ENCODE measurements around the gene TOB1.
A peak's percentile ranks its signal among the peaks of the same experiment; 100 is the strongest.

TOB1 gene, protein sequence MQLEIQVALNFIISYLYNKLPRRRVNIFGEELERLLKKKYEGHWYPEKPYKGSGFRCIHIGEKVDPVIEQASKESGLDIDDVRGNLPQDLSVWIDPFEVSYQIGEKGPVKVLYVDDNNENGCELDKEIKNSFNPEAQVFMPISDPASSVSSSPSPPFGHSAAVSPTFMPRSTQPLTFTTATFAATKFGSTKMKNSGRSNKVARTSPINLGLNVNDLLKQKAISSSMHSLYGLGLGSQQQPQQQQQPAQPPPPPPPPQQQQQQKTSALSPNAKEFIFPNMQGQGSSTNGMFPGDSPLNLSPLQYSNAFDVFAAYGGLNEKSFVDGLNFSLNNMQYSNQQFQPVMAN

DNA sequence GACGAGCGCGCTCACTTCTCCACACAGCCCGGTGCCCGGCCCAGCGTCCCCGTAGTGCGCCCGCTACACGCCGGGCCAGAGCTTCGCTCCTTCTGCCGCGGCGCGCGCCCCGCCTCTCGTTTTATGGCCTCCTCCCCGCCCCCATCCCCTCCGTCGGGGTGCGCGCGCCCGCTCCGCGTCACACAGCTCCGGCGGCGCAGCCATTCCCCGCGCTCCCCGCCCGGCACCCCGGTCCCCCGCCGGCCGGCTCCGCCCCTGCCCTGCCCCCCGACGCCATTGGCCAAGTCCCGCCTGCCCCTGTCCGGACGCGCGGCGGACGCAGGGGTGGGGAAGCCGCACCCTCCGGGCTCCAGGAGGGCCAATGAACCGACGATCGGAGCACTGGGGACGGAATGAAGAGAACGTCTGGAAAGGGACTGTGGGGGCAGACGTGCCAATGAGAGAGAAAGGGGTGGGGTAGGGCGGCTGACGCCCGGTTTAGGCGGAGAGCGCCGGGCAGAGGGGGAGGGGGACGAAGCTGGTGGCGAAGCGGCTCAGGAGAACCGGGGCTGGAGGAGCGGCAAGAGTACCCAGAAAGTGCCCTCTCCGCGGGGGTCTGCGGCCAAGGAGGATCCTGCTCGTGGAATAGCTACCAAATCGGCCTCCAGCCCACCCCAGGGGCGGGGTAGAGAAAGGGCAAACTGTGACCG lies at the start of gene TOB1:
TOB1 (minus strand) TSS at position 94 of the 689 bp plus-strand sequence. CDS start 2,337 bp downstream, outside the sequence.
- DNase-seq: peak; percentile 96

DNA sequence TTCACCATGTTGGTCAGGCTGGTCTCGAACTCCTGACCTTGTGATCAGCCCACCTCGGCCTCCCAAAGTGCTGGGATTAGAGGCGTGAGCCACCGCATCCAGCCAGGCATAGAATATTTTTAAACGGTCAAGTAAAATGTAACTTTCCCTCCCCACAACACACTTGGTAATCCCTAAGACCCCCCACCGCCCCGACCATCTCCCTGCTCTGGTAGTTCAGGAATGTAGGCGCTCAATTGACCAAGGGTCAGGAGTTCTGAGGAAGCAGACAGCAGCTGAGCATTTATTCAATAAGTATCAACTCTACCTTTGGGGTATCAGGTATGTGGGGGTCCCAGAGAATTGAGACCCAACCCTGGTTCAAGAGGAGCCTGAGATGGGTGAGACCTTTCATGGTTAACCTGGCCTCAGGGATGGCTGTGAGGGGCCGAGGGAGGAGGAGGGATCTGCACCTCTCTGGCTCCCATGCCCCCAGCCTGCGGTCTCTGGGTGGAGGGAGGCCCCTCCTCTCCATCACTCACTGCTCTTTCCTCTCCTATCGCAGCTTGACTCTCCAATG lies 48.4 kb upstream of the TOB1 start:
- DNase-seq: no peak

DNA sequence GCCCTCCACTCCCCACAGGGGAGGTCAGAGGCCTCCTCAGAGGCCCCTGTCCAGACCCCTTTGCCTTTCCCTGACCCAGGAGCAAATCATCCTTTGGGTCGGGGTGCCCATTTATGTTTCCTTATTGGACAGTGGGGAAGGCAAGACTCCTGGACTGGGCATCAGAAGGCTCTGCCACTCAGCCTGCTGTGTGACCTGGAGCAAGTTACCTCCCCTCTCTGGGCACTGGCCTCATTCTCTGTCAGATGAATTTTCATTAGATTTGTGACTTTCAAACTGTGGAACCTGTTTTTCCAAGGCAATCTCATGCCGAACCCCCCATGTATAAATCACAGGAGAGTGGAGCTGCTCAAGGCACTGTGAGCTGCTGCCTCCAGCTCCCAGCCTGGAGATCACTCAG lies 47.0 kb upstream of the TOB1 start:
- DNase-seq: no peak

DNA sequence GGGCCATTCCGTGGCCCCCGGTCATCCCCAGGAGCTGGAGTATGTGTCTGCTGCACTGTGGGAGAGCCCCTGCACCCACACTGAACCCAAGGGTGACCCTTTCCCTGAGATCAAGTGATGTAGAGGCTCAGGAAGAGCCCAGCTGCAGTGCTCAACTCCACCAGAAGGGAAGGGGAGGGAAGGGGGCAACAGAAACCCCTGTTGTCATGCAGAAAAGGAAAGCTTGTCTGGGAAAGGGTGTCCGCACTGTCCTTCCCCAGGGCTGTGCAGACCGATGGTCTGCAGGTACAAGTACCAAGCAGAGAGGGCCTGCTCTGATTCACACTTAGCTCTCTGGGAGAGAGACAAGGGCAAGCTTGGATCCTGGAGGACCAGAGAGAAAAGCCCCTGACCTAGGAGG lies 45.7 kb upstream of the TOB1 start:
- no peak for DNase-seq

DNA sequence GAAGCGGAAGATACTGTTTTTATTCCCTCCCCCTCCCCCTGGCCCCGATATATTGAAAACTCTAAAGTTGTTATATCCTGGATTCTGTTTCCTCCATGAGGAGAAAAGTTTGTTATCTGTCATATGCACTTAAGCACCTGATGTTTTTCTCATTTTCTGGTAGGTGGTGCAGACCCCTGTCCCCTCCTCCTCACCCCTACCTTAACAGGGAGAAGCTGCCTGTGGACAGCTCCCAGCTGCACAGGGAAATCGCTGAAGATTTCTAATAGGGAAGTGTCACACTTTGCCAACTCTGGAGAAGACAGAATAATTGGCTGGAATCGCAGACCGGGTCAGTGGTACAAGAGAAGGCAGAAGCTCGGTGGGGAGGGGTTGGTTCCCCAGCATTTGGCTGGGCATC lies 45.3 kb upstream of the TOB1 start:
- no peak for DNase-seq

DNA sequence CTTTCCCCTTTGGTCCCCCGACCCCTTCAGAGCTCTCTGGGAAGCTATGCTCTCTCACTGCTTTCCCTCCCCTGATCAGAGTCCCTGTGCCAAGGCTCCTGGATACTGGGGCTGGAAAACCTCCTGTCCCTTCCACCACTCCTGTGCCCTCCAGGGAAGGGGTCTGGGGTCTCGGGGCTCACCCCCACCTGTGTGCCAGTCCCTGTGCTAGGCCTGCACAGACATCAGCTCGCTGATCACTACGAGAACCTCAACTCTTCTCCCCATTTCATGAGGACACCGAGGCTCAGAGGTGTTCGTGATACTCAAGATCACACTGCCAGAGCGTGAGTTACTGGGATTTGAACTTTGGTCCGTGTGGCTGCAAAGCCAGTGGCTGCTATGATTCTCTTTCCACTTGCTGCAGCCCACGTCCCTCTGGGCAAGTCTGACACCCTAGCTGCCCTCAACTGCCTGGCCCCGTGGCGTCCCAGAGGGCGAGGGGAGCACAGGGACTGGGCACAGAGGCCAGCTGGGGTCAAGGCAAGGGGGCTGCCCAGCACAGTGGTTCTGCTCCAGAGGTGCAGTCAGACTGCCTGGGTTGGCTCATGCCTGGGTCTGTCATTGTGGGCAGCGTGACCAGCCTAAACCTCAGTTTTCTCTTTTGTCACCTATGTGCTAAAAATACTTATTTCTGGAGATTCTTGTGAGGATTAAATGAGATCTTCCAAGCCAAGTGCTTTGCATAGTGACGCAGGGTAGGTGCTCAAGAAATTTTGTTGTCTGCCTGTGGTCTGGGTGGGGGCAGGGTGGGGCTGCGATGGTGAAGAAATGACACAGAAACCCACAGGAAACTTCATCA lies 43.8 kb upstream of the TOB1 start:
- no peak for DNase-seq

DNA sequence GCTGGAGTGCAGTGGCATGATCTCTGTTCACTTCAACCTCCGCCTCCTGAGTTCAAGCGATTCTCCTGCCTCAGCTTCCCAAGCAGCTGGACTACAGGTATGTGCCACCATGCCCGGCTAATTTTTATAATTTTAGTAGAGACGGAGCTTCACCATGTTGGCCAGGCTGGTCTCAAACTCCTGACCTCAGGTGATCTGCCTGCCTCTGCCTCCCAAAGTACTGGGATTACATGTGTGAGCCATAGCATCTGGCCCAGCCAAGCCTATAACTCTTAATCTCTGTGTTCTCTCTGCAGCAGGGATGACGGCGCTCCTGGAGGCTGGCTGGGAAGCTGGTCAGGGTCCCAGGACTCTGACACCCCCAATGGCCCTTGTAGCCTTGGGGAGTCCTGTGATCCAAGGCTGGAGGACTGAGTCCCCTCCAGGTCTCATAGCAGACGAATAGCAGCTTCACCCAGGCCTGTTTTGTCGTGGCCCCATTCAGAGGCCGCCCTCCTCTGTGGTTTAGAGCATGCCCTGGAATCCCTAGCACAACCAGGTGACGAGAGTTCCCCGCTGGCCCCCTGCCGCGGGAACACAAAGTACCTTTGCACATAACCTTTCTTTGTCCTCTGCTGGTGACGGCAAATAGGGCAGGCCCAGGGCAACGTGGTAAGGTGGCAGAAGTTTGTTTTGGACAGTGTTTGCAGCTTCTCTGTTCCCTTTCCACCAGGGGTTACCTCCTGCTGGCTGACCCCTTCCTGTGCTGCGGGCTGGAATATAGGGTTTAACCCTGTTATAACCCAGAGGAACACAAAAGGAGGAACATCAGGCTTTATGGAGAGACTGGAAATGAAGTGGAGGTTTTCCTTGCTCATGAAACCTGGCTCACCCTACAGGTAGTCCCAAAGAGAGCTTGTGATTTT lies 43.0 kb upstream of the TOB1 start:
- no peak for DNase-seq

DNA sequence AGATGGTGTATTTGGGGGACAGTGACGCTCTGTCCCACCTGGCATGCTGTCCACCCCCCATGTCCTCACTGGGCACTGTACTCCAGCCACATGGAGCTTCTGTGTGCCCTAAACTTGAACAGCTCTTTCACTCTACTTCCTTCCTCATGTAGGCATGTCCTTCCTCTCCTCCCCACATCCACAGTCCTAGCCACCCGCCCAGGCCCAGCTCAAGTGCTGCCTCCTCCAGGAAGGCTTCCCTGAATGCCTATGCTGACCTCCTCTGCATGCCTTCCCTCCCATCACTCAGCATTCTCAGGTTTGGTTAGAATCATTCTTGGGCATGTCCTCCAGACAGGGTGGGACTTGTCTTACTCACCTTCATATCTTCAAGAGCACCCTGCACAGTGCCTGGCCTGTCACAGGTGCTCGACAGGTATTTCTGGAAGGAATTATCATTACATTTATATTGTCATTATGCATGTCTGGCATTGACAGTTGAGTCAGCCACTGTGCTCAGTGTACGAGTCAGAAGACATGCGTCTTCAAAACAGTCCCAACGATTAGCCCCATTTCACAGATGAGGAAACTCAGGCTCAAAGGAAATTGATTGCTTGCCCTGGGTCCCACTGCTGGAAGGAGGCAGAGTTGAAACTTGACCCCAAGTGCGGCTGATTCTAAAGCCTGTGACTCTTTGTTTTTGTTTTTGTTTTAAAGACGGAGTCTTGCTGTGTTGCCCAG lies 42.1 kb upstream of the TOB1 start:
- DNase-seq: no peak

DNA sequence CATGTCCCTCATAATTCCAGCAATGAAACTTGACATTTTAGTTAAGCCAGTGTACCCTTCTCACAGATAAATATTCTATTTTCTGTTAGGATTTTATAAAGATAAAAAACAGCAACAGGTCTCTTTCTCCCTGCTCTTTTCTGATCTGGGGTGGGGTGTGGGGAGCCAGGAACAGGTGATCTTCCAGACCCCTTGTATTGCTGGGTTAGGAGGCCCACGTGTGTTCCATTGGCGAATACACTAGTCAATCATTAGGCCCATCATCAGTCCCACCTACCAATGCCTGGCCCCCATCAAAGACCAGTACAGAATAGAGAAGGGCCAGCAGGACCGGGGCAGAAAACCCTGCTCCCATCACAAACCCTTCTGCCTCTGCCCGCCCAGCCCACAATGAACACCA lies 40.3 kb upstream of the TOB1 start:
- DNase-seq: no peak

DNA sequence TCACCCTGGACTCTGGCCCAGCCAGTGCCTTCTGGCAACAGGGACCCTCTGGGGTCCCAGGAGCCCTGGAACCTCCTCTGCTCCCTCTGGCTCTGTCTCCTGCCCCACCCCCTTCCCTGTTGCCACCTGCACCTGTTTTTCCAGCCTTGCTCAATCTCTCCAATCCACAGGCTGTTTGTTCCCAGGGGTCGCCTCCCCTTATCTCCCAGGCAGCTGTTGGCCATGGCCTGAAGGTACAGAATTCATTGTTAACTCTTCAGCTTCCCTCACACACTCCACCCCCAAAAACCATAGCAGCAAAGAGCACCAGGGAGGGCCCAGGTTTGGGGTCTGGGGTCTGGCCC lies 39.3 kb upstream of the TOB1 start:
- DNase-seq: peak; percentile 41

DNA sequence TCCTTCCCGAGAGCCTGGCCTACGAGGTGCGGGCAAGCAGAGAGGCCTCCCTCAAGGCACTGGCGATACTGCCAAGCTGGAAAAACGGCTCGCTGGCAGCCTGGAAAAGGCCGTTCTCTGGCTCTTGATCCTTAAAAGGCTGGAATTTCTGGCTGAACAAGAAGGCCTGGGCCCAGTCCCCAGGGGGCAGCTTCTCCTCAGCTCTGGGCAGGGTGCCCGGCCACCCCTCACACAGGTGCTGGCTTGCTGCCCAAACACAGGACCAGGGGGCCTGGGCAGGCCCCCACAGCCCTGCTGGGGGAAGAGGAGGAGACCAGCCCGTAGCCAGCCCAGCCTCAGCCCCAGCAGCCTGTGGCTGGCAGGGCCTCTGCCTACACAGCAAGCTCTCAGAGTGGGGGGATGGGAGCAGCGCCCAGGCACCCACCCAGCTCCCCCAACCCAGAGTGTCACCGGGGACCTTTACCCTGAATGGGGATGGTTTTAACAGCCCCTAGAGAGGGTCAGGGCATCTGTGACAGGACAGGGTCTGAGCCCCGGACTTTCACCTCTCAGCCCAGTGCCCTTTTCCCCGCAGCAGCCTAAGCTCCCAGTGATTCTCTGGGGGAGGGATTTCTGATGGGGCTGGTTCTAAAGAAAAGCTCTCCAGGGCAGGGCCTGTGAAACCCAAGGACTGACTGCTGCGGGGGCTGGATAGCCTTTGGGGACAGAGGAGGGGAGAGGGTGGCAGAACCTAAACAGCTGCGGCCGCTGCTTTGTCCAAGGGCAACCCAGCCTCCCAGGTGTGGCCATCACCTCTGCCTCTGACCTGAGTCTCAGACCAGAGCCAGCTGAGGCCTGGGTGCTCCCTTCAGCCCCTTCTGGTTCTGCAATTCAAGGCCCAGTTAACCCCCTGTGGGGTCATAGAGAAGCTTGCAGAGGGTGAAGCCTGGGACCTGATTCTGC lies 38.6 kb upstream of the TOB1 start:
- DNase-seq: peak; percentile 56

DNA sequence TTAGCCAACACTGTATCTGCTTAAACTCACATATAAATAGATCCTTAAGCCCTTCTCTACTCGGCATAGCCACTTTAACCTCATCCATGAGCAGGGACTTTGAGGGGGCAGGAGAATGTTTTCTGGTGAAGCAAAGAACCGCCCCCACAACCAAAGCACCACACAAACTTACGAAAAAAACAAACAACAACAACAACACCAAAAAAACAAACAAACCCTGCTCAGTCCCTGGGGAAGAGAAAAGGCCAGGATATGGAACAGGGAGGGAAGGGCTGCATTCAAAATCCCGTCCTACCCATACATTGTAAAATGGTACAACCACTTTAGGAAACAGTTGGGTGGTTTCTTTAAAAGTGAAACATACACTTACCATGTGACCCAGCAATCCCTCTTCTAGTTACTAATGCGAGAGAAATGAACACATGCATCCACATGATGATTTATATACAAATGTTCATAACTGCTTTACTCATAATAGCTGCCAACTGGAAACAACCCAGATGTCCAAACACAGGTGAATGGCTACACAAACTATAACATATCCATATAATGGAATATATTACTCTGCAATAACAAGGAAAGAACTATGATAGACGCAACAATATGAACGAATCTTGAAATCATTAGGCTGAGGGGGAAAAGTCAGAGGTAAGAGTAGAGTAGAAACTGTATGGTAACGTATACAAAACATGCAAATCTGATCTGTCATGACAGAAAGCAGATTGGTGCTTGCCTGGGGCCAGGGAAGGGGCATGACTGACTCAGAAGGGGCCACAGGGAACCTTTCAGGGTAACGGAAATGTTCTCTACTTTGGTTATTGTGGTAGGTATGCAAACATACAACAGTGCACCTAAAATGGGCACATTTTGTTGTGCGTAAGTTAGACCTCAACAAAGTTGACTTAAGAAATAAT lies 37.7 kb upstream of the TOB1 start:
- no peak for DNase-seq

DNA sequence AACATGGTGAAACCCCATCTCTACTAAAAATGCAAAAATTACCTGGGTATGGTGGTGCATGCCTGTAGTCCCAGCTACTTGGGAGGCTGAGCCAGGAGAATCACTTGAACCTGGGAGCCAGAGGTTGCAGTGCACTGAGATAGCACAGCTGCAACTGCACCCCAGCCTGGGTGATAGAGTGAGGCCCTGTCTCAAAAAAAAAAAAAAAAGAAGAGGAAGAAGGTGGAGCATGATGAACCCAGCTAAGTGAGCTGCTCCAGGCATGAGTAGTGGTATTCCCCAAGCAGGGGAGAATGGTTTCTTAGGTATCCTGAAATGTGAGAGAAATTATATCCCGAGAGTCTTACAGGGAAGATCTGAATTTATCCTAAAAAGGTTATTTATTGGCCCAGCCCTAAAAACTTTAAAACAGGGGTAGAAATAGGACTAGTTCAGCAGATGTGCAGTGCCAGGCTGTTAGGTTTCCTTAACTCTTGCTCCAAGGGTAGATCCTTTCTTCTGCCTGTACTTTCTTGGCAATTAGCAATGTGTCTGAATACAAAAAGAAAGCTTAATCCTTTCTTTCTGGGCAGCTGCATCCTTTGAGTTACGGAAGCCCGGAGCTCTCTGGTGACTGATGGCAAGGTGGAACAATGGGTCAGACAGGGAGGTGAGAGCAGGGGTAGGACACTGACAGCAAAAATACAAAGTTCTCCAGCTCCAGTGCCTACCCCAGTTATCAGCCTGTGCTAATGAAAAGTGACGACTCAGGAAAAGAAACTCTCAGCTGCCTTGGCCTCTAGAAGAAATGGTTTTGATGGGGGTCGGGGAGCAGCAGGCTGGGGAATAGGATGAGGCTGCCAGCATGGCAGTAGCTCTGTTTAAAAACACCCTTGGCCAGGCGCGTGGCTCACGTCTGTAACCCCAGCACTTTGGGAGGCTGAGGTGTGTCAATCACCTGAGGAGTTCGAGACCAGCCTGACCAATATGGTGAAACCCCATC lies 36.5 kb upstream of the TOB1 start:
- no peak for DNase-seq

DNA sequence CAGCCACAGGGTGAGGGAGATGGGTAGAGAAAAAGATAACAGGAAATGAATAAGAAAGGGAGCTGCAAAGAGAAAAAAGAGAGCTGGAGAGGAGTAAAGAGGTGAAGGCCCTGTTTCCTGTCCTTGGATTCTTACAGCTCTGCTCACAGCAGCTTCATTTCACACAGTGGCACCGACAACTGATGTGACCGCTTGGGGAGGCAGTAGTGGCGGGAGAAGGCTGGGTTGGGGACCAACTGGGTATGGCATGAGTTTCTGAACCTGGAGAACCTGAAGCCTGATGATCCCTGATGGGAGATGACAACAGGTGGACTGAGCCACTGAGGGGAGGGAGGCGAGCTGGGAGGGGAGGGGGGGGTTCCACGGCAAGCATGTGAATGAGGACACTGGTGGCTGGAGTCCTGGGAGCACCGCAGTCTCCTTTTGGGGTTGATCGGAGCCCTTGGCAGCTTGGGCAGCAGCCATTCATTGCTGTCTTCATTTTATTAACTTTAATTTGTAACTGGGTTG lies 34.3 kb upstream of the TOB1 start:
- no peak for DNase-seq

DNA sequence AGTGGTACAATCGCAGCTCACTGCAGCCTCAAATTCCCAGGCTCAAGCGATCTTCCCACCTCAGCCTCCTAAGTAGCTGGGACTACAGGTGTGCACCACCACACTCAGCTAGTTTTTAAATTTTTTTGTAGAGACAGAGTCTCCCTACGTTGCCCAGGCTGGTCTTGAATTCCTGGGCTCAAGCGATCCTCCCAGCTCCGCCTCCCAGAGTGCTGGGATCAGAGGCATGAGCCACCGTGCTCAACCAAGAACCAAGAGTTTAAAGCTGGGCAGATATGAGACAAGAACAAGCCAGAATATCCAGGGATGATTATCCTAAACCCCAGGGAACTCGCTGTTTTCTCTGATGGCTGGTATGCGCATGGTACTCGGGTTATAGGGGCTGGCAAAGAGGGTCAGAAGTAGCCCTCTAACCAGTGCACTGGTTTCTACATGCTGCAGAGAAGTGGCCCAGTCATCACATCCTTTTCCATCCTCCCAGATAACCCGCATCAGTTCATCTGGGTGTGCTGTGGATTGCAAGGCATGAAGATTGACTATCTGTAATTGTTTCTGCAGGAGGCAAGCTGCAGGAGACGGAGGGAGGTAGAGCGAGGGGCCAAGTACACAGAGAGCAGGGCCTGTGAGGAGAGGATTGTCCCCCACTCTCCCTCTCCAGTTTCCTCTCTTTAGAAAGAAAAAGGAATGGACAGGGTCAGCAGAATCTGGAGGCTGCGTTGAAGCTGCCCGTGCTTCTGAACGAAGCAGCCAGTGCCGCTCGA lies 33.6 kb upstream of the TOB1 start:
- no peak for DNase-seq

DNA sequence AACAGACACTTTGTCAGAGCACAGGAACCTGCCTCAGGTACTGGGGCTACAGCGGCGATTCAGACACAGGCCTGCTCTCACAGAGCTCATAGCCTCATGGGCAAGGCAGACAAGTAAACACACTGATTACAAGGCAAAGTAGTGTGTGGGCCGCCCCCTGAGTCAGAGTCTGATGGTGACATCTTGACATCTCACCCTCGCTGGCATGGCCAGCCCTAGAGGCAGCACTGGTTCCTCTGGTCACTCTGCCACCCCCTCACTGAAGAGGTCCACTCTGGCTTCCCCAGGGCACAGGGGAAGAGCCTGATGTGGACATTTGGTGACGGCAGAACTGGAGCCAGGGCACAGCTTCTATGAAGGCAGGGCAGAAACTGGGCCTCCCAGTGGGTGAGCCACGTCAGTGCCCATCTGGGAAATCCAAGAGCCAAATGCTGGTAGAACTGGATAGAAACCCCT lies 32.9 kb upstream of the TOB1 start:
- DNase-seq: no peak

Data from SHP77 treated with DMSO at 0.1 percent for 48 hours (cell line).